HepG2 (cell line): Measurements from ENCODE around the gene NIPAL4.

Source experiments
- ATF4 ChIP-seq, 2 experiments: fragments of 450-650 bp in 1 of 2; sonication (generic) in 1 of 2; formaldehyde crosslinking; IDR thresholded peaks; 2 replicates each; pipeline versions ENCODE4 v1.5.0 to v1.8.0; 2020 to 2022; ENCODE audit warnings: mild to moderate bottlenecking in 1 of 2, missing genetic modification reagents in 1 of 2
- NR1H2 ChIP-seq: sonication (generic); formaldehyde crosslinking; IDR thresholded peaks from 2 replicates; pipeline ENCODE4 v1.8.1; 2022; ENCODE audit warnings: low read depth, missing genetic modification reagents, borderline replicate concordance
- YY1 ChIP-seq: IDR thresholded peaks from 2 replicates; pipeline ENCODE4 v1.6.1; 2011; ENCODE audit warnings: low read length, low read depth, moderate library complexity, mild to moderate bottlenecking; ENCODE audit not compliant: insufficient read depth, insufficient replicate concordance
- ZKSCAN1 ChIP-seq: fragments of 150-350 bp; IDR thresholded peaks from 2 replicates; pipeline ENCODE4 v1.6.1; 2014; ENCODE audit warnings: low read length
- ZNF550 ChIP-seq: sonication (generic); formaldehyde crosslinking; IDR thresholded peaks from 2 replicates; pipeline ENCODE4 v1.4.0; 2020; ENCODE audit warnings: mild to moderate bottlenecking, missing genetic modification reagents, borderline replicate concordance
- ZNF746 ChIP-seq: sonication (generic); formaldehyde crosslinking; IDR thresholded peaks from 2 replicates; pipeline ENCODE4 v1.8.0; 2022; ENCODE audit warnings: mild to moderate bottlenecking, missing genetic modification reagents
- TF ChIP-seq, protein P1 (sequence below): sonication (generic); formaldehyde crosslinking; IDR thresholded peaks from 2 replicates; pipeline ENCODE4 v1.5.0; 2020; ENCODE audit warnings: mild to moderate bottlenecking, missing genetic modification reagents, moderate library complexity

GRCh38 chr5:157477814-157478494 lies 17.9 kb downstream of the NIPAL4 start:
- no peak for TF ChIP-seq YY1
- no peak for TF ChIP-seq NR1H2 (CRISPR knock-in tag)
- TF ChIP-seq ATF4 (CRISPR knock-in tag; IDR thresholded peaks at IDR 0.05) = no peak
- no peak for TF ChIP-seq ZNF550 (CRISPR knock-in tag)
- TF ChIP-seq, protein P1, sequence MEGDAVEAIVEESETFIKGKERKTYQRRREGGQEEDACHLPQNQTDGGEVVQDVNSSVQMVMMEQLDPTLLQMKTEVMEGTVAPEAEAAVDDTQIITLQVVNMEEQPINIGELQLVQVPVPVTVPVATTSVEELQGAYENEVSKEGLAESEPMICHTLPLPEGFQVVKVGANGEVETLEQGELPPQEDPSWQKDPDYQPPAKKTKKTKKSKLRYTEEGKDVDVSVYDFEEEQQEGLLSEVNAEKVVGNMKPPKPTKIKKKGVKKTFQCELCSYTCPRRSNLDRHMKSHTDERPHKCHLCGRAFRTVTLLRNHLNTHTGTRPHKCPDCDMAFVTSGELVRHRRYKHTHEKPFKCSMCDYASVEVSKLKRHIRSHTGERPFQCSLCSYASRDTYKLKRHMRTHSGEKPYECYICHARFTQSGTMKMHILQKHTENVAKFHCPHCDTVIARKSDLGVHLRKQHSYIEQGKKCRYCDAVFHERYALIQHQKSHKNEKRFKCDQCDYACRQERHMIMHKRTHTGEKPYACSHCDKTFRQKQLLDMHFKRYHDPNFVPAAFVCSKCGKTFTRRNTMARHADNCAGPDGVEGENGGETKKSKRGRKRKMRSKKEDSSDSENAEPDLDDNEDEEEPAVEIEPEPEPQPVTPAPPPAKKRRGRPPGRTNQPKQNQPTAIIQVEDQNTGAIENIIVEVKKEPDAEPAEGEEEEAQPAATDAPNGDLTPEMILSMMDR (CRISPR knock-in tag) = no peak
- TF ChIP-seq ZNF746 = no peak
- no peak for TF ChIP-seq ZKSCAN1
